Large intestine (tissue), 3 donors: Measurements from ENCODE around the gene KRTAP17-1. TPM values are rescaled to one million over a fixed set of nuclear protein-coding genes. Genes with fewer than 3 reads are reported as not detected.

Experiments
- DNase-seq, 2 donors: peaks; one replicate each; pipeline versions ENCODE4 v3.0.0 to v3.0.0-alpha.2; 2013
- H3K27ac ChIP-seq: one replicate; pipeline ENCODE4 v1.5.1; 2013; ENCODE audit warnings: low read length
- H3K27me3 ChIP-seq: 2 replicates; pipeline ENCODE4 v1.6.1; 2013; ENCODE audit warnings: low read length; ENCODE audit not compliant: control insufficient read depth, insufficient read depth
- H3K36me3 ChIP-seq: 2 replicates; pipeline ENCODE4 v1.6.1; 2013; ENCODE audit warnings: low read length; ENCODE audit not compliant: control insufficient read depth, insufficient read depth
- H3K4me1 ChIP-seq: one replicate; pipeline ENCODE4 v1.6.1; 2013; ENCODE audit warnings: low read length; ENCODE audit not compliant: control insufficient read depth, insufficient read depth
- H3K4me3 ChIP-seq: one replicate; pipeline ENCODE4 v1.5.1; 2013; ENCODE audit warnings: low read length
- H3K9me3 ChIP-seq: one replicate; pipeline ENCODE4 v1.6.1; 2013; ENCODE audit warnings: mild to moderate bottlenecking, low read depth, low read length, moderate library complexity; ENCODE audit not compliant: control insufficient read depth
- WGBS: methylation state at CpG from one replicate; pipeline ENCODE4 v1.1.5; 2013; ENCODE audit warnings: low lambda C conversion rate; ENCODE audit not compliant: insufficient coverage; 5-methylcytosine and 5-hydroxymethylcytosine counted together
- polyA plus RNA-seq: library from polyadenylated mRNA; unstranded; fragments of 120-200 nt; gene quantifications from one replicate; pipeline ENCODE4 v1.2.1, GENCODE V29; 2013

Gene KRTAP17-1
- polyA plus RNA-seq, 1 donor = 0.07 TPM

GRCh38 chr17:41322903-41323895, 7.7 kb upstream of the KRTAP17-1 start:
- H3K9me3 ChIP-seq = peaks cover 2% of the 10 kb centered on the region
- no peak overlapping the region for H3K27ac ChIP-seq
- no peaks in the 10 kb centered on the region for H3K4me1 ChIP-seq
- DNase-seq = no peak
- H3K36me3 ChIP-seq = no peaks in the 10 kb centered on the region
- 100% methylated on average over 1 of the region's 11 CpGs for WGBS
- no peaks in the 10 kb centered on the region for H3K27me3 ChIP-seq
- no peak overlapping the region for H3K4me3 ChIP-seq

- no peak overlapping the region for H3K27ac ChIP-seq
- H3K9me3 ChIP-seq = peaks cover 2% of the 10 kb centered on the region
- no peak overlapping the region for H3K4me3 ChIP-seq
- peak; percentile 18 to 20 for DNase-seq
- H3K36me3 ChIP-seq = no peaks in the 10 kb centered on the region
- no peaks in the 10 kb centered on the region for H3K27me3 ChIP-seq
- H3K4me1 ChIP-seq = no peaks in the 10 kb centered on the region
- 10% methylated on average over 2 of the region's 5 CpGs for WGBS
Measured at GRCh38 chr17:41322094-41322902, 6.8 kb upstream of the KRTAP17-1 start.

GRCh38 chr17:41318231-41318630, 2.7 kb upstream of the KRTAP17-1 start:
- Histone ChIP-seq H3K27ac (no peak overlapping the region), H3K9me3 (peaks cover 2% of the 10 kb centered on the region), H3K36me3 (no peaks in the 10 kb centered on the region), H3K27me3 (peaks cover 17% of the 10 kb centered on the region), H3K4me1 (no peaks in the 10 kb centered on the region), H3K4me3 (no peak overlapping the region)
- whole genome bisulfite sequencing = no CpG with 5 or more reads among the region's 2 CpGs
- DNase-seq = no peak

- H3K9me3 ChIP-seq = peaks cover 2% of the 10 kb centered on the region
- H3K36me3 ChIP-seq = no peaks in the 10 kb centered on the region
- peaks cover 17% of the 10 kb centered on the region for H3K27me3 ChIP-seq
- no peaks in the 10 kb centered on the region for H3K4me1 ChIP-seq
- H3K27ac ChIP-seq = no peak overlapping the region
- no peak overlapping the region for H3K4me3 ChIP-seq
- no CpG with 5 or more reads among the region's 17 CpGs for WGBS
- DNase-seq = no peak
Measured at GRCh38 chr17:41315814-41316445, 420 bp upstream of the KRTAP17-1 start.

GRCh38 chr17:41311111-41311510, 4.4 kb downstream of the KRTAP17-1 start:
- Histone ChIP-seq H3K36me3 (no peaks in the 10 kb centered on the region), H3K27me3 (peaks cover 19% of the 10 kb centered on the region), H3K4me1 (no peaks in the 10 kb centered on the region), H3K27ac (no peak overlapping the region), H3K4me3 (no peak overlapping the region), H3K9me3 (no peaks in the 10 kb centered on the region)
- no peak for DNase-seq
- no CpG with 5 or more reads among the region's 1 CpG for WGBS

GRCh38 chr17:41308918-41309359, 6.6 kb downstream of the KRTAP17-1 start, which contains the start of gene KRTAP16-1:
TSS of gene KRTAP16-1 (minus strand) at chr17:41309309. CDS start at chr17:41309253, 56 bp downstream.
- no peaks in the 10 kb centered on the region for H3K4me1 ChIP-seq
- H3K9me3 ChIP-seq = no peaks in the 10 kb centered on the region
- no peak within 1 kb of the TSS for H3K4me3 ChIP-seq
- WGBS = no CpG with 5 or more reads among the region's 7 CpGs
- DNase-seq = no peak
- no peak within 1 kb of the TSS for H3K27ac ChIP-seq
- no peaks in the 10 kb centered on the region for H3K36me3 ChIP-seq
- peaks cover 6% of the 10 kb centered on the region for H3K27me3 ChIP-seq

GRCh38 chr17:41308251-41308917, 7.1 kb downstream of the KRTAP17-1 start:
- peaks cover 6% of the 10 kb centered on the region for H3K27me3 ChIP-seq
- H3K9me3 ChIP-seq = no peaks in the 10 kb centered on the region
- H3K4me1 ChIP-seq = no peaks in the 10 kb centered on the region
- H3K36me3 ChIP-seq = no peaks in the 10 kb centered on the region
- H3K27ac ChIP-seq = no peak overlapping the region
- DNase-seq = no peak
- H3K4me3 ChIP-seq = no peak overlapping the region
- no CpG with 5 or more reads among the region's 10 CpGs for WGBS

GRCh38 chr17:41307647-41308046, 7.9 kb downstream of the KRTAP17-1 start:
- no peaks in the 10 kb centered on the region for H3K4me1 ChIP-seq
- H3K27ac ChIP-seq = no peak overlapping the region
- H3K27me3 ChIP-seq = peaks cover 6% of the 10 kb centered on the region
- H3K9me3 ChIP-seq = no peaks in the 10 kb centered on the region
- no peak for DNase-seq
- no peaks in the 10 kb centered on the region for H3K36me3 ChIP-seq
- no CpG with 5 or more reads among the region's 9 CpGs for WGBS
- no peak overlapping the region for H3K4me3 ChIP-seq

- no CpG with 5 or more reads among the region's 12 CpGs for WGBS
- no peak overlapping the region for H3K27ac ChIP-seq
- no peak overlapping the region for H3K4me3 ChIP-seq
- no peaks in the 10 kb centered on the region for H3K9me3 ChIP-seq
- no peaks in the 10 kb centered on the region for H3K4me1 ChIP-seq
- no peaks in the 10 kb centered on the region for H3K36me3 ChIP-seq
- no peak for DNase-seq
- H3K27me3 ChIP-seq = peaks cover 10% of the 10 kb centered on the region
Measured at GRCh38 chr17:41304091-41304490, 11.4 kb downstream of the KRTAP17-1 start.
